Keratinocyte (primary cell): ENCODE results near the gene CASP9. TPM values are rescaled to one million over a fixed set of nuclear protein-coding genes. Genes with fewer than 3 reads are reported as not detected.

Experiments used
- DNase-seq: peaks from one replicate; pipeline ENCODE4 v3.0.0-alpha.2; 2011; ENCODE audit warnings: low read depth, missing footprints, low spot score
- FAIRE-seq: peaks from 2 replicates; lab custom pipeline; 2011; peaks lifted over from hg19 to GRCh38; lab: Jason Lieb, UNC
- H2AFZ ChIP-seq: 2 replicates; pipeline ENCODE4 v1.6.0; 2012; ENCODE audit warnings: low read length, control low read depth, inconsistent platforms; ENCODE audit not compliant: control insufficient read depth
- H3K27ac ChIP-seq: 2 replicates; pipeline ENCODE4 v1.5.1; 2011; ENCODE audit warnings: low read length; ENCODE audit not compliant: control insufficient read depth, insufficient read depth
- H3K27me3 ChIP-seq: 3 replicates; pipeline ENCODE4 v1.6.0; 2011; ENCODE audit warnings: low read length; ENCODE audit not compliant: control insufficient read depth, insufficient read depth; ENCODE audit errors: extremely low read depth
- H3K36me3 ChIP-seq, 2 experiments: 2 replicates in 1 of 2; 3 replicates in 1 of 2; pipeline ENCODE4 v1.5.1; 2011; ENCODE audit warnings: low read length in 2 of 2, mild to moderate bottlenecking in 1 of 2; ENCODE audit not compliant: control insufficient read depth in 2 of 2, insufficient read depth in 2 of 2; ENCODE audit errors: extremely low read depth in 1 of 2
- H3K4me1 ChIP-seq: 3 replicates; pipeline ENCODE4 v1.5.1; 2011; ENCODE audit warnings: low read length; ENCODE audit not compliant: control insufficient read depth, insufficient read depth; ENCODE audit errors: extremely low read depth
- H3K4me2 ChIP-seq: 3 replicates; pipeline ENCODE4 v1.6.0; 2011; ENCODE audit warnings: low read depth, low read length; ENCODE audit not compliant: control insufficient read depth, insufficient read depth; ENCODE audit errors: extremely low read depth
- H3K4me3 ChIP-seq, 3 experiments: fragments of 200-600 bp in 1 of 3; sonication (generic) in 1 of 3; 2 replicates in 2 of 3; 3 replicates in 1 of 3; pipeline ENCODE4 v1.5.1; 2011 to 2016; ENCODE audit warnings: low read length in 3 of 3, mild to moderate bottlenecking in 3 of 3, control low read depth in 2 of 3, inconsistent platforms in 1 of 3, low read depth in 1 of 3, mixed read lengths in 1 of 3, mixed run types in 1 of 3, moderate library complexity in 1 of 3; ENCODE audit not compliant: control insufficient read depth in 2 of 3, insufficient read depth in 2 of 3; ENCODE audit errors: extremely low read depth in 1 of 3
- H3K79me2 ChIP-seq: 2 replicates; pipeline ENCODE4 v1.6.0; 2012; ENCODE audit warnings: low read length; ENCODE audit not compliant: control insufficient read depth, insufficient read depth
- H3K9ac ChIP-seq: 3 replicates; pipeline ENCODE4 v1.6.0; 2011; ENCODE audit warnings: low read length; ENCODE audit not compliant: control insufficient read depth, insufficient read depth; ENCODE audit errors: extremely low read depth
- H3K9me1 ChIP-seq: 3 replicates; pipeline ENCODE4 v1.6.0; 2011; ENCODE audit warnings: low read length; ENCODE audit not compliant: control insufficient read depth, insufficient read depth; ENCODE audit errors: extremely low read depth
- H3K9me3 ChIP-seq: 2 replicates; pipeline ENCODE4 v1.5.1; 2012; ENCODE audit warnings: low read depth, low read length; ENCODE audit not compliant: control insufficient read depth
- H4K20me1 ChIP-seq: 3 replicates; pipeline ENCODE4 v1.6.0; 2011; ENCODE audit warnings: low read length; ENCODE audit not compliant: control insufficient read depth, insufficient read depth; ENCODE audit errors: extremely low read depth
- EZH2 ChIP-seq: IDR thresholded peaks from one replicate; pipeline ENCODE4 v1.6.1; 2012; ENCODE audit warnings: inconsistent platforms, mild to moderate bottlenecking, low read length, moderate library complexity
- dilution Hi-C: fragments of 300-500 bp; cut with MboI; formaldehyde crosslinking; loops from one replicate; pipeline ENCODE4 v1.7.0; 2020; ENCODE audit warnings: low sequenced_read_pairs; ENCODE audit not compliant: extremely low pct_ligation_motif_present
- polyA plus RNA-seq, 5 experiments: library from polyadenylated mRNA; depleted of rRNA in 3 of 5; stranded (reverse) in 3 of 5; stranded (forward) in 1 of 5; unstranded in 1 of 5; fragments of >200 nt; gene quantifications; 1 replicate in 1 of 5; 2 replicates in 3 of 5; 3 replicates in 1 of 5; pipeline versions ENCODE4 v1.2.1 to v1.2.3, GENCODE V29; 2011 to 2012; ENCODE audit warnings: missing spikeins in 2 of 5, low read depth in 1 of 5, low replicate concordance in 1 of 5
- TF ChIP-seq, protein P1 (sequence below), 3 experiments: IDR thresholded peaks in 1 of 3; conservative IDR thresholded peaks in 1 of 3; optimal IDR thresholded peaks in 1 of 3; 2 replicates in 2 of 3; 3 replicates in 1 of 3; pipeline versions ENCODE3 to v1.5.1; 2011; ENCODE audit warnings: low read length in 3 of 3, mild to moderate bottlenecking in 3 of 3, moderate library complexity in 2 of 3, control low read depth in 1 of 3, inconsistent platforms in 1 of 3; ENCODE audit not compliant: insufficient read depth in 2 of 3; ENCODE audit errors: extremely low read depth in 1 of 3

The CASP9 gene
- polyA plus RNA-seq, 1 donor (not counting 4 experiments of a cell fraction or from before 2014, with no cell fraction given): 4.4 TPM

DNA sequence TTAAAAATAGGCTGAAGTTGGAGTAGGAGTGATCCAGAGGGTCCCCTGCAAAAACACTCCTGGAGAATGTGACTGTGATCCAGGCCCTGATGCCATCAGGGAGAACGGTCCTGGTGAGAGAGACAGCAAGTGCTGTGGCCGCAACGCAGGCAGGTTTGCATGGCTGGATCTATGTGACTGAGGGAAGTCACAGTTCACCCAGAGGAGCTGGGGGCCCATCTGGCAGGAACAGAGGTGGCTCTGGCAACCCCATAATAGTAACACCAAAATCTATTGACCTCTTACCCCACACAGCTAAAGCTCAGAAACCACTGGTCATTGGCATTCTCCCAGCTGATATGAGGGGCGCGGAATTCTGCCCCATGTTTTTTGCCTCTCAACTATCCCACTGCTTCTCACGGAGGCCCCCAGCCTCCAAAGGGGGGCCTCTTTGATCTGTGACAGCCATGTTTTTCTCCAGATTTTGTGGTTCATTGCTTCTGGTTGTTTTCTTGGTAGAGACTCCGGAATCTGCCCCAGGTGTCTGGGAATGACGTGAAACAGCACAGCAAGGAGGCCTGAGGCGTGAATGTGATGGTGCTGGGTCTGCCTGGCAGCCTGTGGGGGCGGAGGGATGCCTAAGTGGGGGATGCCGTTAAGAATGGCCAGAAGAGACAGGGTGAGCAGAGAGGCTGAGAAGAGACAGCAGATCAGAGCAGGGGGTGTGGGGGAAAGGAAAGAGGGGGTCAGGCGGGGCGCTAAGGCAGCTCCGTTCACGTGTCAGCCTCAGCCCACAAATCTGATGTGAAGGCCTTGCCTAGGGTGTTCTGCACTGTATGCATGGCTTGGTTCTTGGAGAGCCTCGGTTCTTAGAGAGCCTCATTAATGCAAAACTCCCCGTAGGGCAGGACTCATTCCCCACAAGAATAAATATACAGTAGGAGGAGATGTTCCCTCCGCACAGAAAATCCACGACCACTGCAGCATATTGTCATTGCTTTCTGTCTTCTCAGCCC lies 23.5 kb downstream of the CASP9 start:
- Histone ChIP-seq H3K4me3 (no peak overlapping the region), H3K27me3 (no peaks in the 10 kb centered on the region), H3K36me3 (no peaks in the 10 kb centered on the region), H3K4me2 (no peak overlapping the region), H3K27ac (no peak overlapping the region), H3K9me1 (no peaks in the 10 kb centered on the region), H3K9ac (no peak overlapping the region), H4K20me1 (no peaks in the 10 kb centered on the region), H3K79me2 (no peaks in the 10 kb centered on the region), H3K9me3 (no peaks in the 10 kb centered on the region), H2AFZ (no peak overlapping the region), H3K4me1 (no peaks in the 10 kb centered on the region)
- dilution Hi-C loops: no loop called here
- FAIRE-seq (no peak), DNase-seq (no peak)
- TF ChIP-seq EZH2: no peak
- TF ChIP-seq, protein P1, sequence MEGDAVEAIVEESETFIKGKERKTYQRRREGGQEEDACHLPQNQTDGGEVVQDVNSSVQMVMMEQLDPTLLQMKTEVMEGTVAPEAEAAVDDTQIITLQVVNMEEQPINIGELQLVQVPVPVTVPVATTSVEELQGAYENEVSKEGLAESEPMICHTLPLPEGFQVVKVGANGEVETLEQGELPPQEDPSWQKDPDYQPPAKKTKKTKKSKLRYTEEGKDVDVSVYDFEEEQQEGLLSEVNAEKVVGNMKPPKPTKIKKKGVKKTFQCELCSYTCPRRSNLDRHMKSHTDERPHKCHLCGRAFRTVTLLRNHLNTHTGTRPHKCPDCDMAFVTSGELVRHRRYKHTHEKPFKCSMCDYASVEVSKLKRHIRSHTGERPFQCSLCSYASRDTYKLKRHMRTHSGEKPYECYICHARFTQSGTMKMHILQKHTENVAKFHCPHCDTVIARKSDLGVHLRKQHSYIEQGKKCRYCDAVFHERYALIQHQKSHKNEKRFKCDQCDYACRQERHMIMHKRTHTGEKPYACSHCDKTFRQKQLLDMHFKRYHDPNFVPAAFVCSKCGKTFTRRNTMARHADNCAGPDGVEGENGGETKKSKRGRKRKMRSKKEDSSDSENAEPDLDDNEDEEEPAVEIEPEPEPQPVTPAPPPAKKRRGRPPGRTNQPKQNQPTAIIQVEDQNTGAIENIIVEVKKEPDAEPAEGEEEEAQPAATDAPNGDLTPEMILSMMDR (optimal IDR thresholded peaks at IDR 0.05 in 1 of 3, IDR thresholded peaks at IDR 0.05 in 1 of 3, conservative IDR thresholded peaks at IDR 0.05 in 1 of 3; ENCODE audit: extremely low read depth in 1 of 3, insufficient read depth in 2 of 3, low read length in 3 of 3): no peak

DNA sequence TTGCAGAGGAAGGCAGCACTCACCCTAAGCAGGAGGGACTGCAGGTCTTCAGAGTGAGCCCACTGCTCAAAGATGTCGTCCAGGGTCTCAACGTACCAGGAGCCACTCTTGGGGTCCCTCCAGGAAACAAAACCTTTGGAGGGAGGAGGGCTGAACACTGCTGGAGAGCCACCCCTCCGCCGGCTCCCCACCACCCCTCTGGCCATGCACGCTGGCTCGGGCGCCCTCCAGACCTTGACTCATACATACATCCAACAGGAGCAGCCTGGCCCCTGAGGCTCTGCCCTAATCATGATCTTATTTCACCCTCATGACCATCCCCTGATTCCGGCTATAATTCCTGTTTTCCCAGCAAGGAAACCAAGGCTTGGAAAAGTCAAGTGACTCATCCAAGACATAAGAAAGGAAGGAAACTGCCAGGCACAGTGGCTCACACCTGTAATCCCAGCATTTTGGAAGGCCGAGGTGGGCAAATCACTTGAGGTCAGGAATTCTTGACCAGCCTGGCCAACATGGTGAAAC lies 30.1 kb downstream of the CASP9 start:
- FAIRE-seq: no peak
- dilution Hi-C loops: no loop called here
- H3K9me3 ChIP-seq: no peaks in the 10 kb centered on the region
- H3K9ac ChIP-seq: no peak overlapping the region
- no peak overlapping the region for H3K4me3 ChIP-seq
- no peaks in the 10 kb centered on the region for H3K36me3 ChIP-seq
- no peaks in the 10 kb centered on the region for H4K20me1 ChIP-seq
- no peak for TF ChIP-seq EZH2
- TF ChIP-seq, protein P1 (optimal IDR thresholded peaks at IDR 0.05 in 1 of 3, IDR thresholded peaks at IDR 0.05 in 1 of 3, conservative IDR thresholded peaks at IDR 0.05 in 1 of 3; ENCODE audit: extremely low read depth in 1 of 3, insufficient read depth in 2 of 3, low read length in 3 of 3): no peak
- no peaks in the 10 kb centered on the region for H3K4me1 ChIP-seq
- no peak overlapping the region for H3K4me2 ChIP-seq
- no peaks in the 10 kb centered on the region for H3K27me3 ChIP-seq
- H3K9me1 ChIP-seq: no peaks in the 10 kb centered on the region
- H3K27ac ChIP-seq: no peak overlapping the region
- H3K79me2 ChIP-seq: no peaks in the 10 kb centered on the region
- no peak for DNase-seq
- no peak overlapping the region for H2AFZ ChIP-seq
